GM12891 (cell line): Measurements from ENCODE around the gene RELCH.

Experiments
- POLR2AphosphoS5 ChIP-seq: IDR thresholded peaks from 2 replicates; pipeline ENCODE4 v1.6.1; 2011; ENCODE audit warnings: low read depth, low read length, control low read depth
- SPI1 ChIP-seq: IDR thresholded peaks from 2 replicates; pipeline ENCODE4 v1.6.1; 2011; ENCODE audit warnings: low read depth, low read length, control low read depth

GRCh38 chr18:62287781-62288664 is 101.0 kb downstream of the RELCH start:
- TF ChIP-seq SPI1 (peak; percentile 80), POLR2AphosphoS5 (no peak)
